Kidney capillary endothelial cell (primary cell): Measurements from ENCODE around the gene MANBA.
"Not testable (repeated sequence)": the region's sequence is repeated elsewhere in the genome, so short reads cannot be mapped to it uniquely, and the experiment has no call there.

Source experiments
- DNase-seq: peaks from one replicate; pipeline ENCODE4 v3.0.0-alpha.2; 2018; ENCODE audit warnings: low spot score

The MANBA gene

GRCh38 chr4:102761906-102762305 is 1.1 kb upstream of the MANBA start:
- DNase-seq, result no peak

GRCh38 chr4:102761296-102761701 is 531 bp upstream of the MANBA start:
- DNase-seq, result no peak

- peak; percentile 40 for DNase-seq
These were observed 730 bp downstream of the MANBA start for GRCh38 chr4:102759831-102760644.

GRCh38 chr4:102758241-102759160 is 2.3 kb downstream of the MANBA start:
- no peak for DNase-seq

GRCh38 chr4:102757681-102758080 is 3.1 kb downstream of the MANBA start:
- DNase-seq, result no peak

- no peak for DNase-seq
These were observed 6.7 kb downstream of the MANBA start for GRCh38 chr4:102754044-102754443.

GRCh38 chr4:102751941-102752340 is 8.8 kb downstream of the MANBA start:
- DNase-seq, result no peak

- not testable (repeated sequence) for DNase-seq
These were observed 17.4 kb downstream of the MANBA start for GRCh38 chr4:102743352-102743751.

- DNase-seq, result not testable (repeated sequence)
These were observed 22.0 kb downstream of the MANBA start for GRCh38 chr4:102738802-102739201.

- DNase-seq, result no peak
These were observed 23.9 kb downstream of the MANBA start for GRCh38 chr4:102736636-102737549.

GRCh38 chr4:102735582-102735981 is 25.2 kb downstream of the MANBA start:
- no peak for DNase-seq

GRCh38 chr4:102734591-102735385 is 26.0 kb downstream of the MANBA start:
- peak; percentile 24 for DNase-seq

GRCh38 chr4:102734116-102734515 is 26.7 kb downstream of the MANBA start:
- no peak for DNase-seq

GRCh38 chr4:102733084-102733483 is 27.7 kb downstream of the MANBA start:
- DNase-seq, result no peak

GRCh38 chr4:102732678-102733077 is 28.1 kb downstream of the MANBA start:
- no peak for DNase-seq

- no peak for DNase-seq
These were observed 29.7 kb downstream of the MANBA start for GRCh38 chr4:102730968-102731533.

- not testable (repeated sequence) for DNase-seq
These were observed 31.3 kb downstream of the MANBA start for GRCh38 chr4:102729486-102729885.

- not testable (repeated sequence) for DNase-seq
These were observed 33.8 kb downstream of the MANBA start for GRCh38 chr4:102726919-102727318.

GRCh38 chr4:102726068-102726467 is 34.7 kb downstream of the MANBA start:
- no peak for DNase-seq

- no peak for DNase-seq
These were observed 35.5 kb downstream of the MANBA start for GRCh38 chr4:102725229-102725628.

- DNase-seq, result no peak
These were observed 37.3 kb downstream of the MANBA start for GRCh38 chr4:102723511-102723910.
